ENCODE measurements around the gene KRTAP2-3.

KRTAP2-3 gene

GRCh38 chr17:41026715-41027471 lies 33.0 kb downstream of the KRTAP2-3 start, which contains the start of gene KRTAP1-5:
KRTAP1-5 (minus strand) TSS chr17:41027208; CDS start chr17:41027155, 53 bp downstream.
- no peak for DNase-seq

GRCh38 chr17:41024697-41025096 lies 35.2 kb downstream of the KRTAP2-3 start:
- no peak for DNase-seq

- no peak for DNase-seq
Measured at GRCh38 chr17:41020336-41020735, 39.6 kb downstream of the KRTAP2-3 start.

- no peak for DNase-seq
Measured at GRCh38 chr17:41019415-41019814, 40.5 kb downstream of the KRTAP2-3 start.

GRCh38 chr17:41018541-41018940 lies 41.4 kb downstream of the KRTAP2-3 start:
- DNase-seq: no peak

- no peak for DNase-seq
Measured at GRCh38 chr17:41016578-41017215, 43.2 kb downstream of the KRTAP2-3 start.

GRCh38 chr17:41015454-41015853 lies 44.5 kb downstream of the KRTAP2-3 start:
- no peak for DNase-seq

- DNase-seq: no peak
Measured at GRCh38 chr17:41013606-41014005, 46.3 kb downstream of the KRTAP2-3 start.

- no peak for DNase-seq
Measured at GRCh38 chr17:41013181-41013580, 46.7 kb downstream of the KRTAP2-3 start.

GRCh38 chr17:41012326-41013120 lies 47.4 kb downstream of the KRTAP2-3 start:
- DNase-seq: no peak

- DNase-seq: no peak
Measured at GRCh38 chr17:41010441-41010840, 49.5 kb downstream of the KRTAP2-3 start.

GRCh38 chr17:41009936-41010335 lies 50.0 kb downstream of the KRTAP2-3 start:
- no peak for DNase-seq

- DNase-seq: no peak
Measured at GRCh38 chr17:41009301-41009760, 50.6 kb downstream of the KRTAP2-3 start.

All from DMS153 (cell line).